ENCODE data around the gene HAGHL.

- TF ChIP-seq EZH2 (IDR thresholded peaks at IDR 0.05; ENCODE audit: low read depth, unreplicated experiment): no peak
- no peak for TF ChIP-seq CTCF (conservative IDR thresholded peaks at IDR 0.05; ENCODE audit: low read depth in 2 of 2)
- no peak for TF ChIP-seq REST (IDR thresholded peaks at IDR 0.05; ENCODE audit: unreplicated experiment)
- TF ChIP-seq ETS1 (IDR thresholded peaks at IDR 0.05): no peak
- no peak for TF ChIP-seq POLR2AphosphoS5 (IDR thresholded peaks at IDR 0.05; ENCODE audit: low read depth)
- TF ChIP-seq NANOG (IDR thresholded peaks at IDR 0.05; ENCODE audit: borderline replicate concordance): no peak
Measured at GRCh38 chr16:689175-689897, 37.6 kb upstream of the HAGHL start.
